Uterus (tissue), 2 donors: ENCODE data around the gene LGALS12.

Source experiments
- CTCF ChIP-seq, 4 experiments: fragments of 200-600 bp in 2 of 4; fragments of 450-650 bp in 2 of 4; sonication (generic) in 2 of 4; IDR thresholded peaks; one replicate each; pipeline ENCODE4 v1.5.1; 2016 to 2019; ENCODE audit warnings: antibody characterized with exemption in 4 of 4, mild to moderate bottlenecking in 2 of 4, moderate library complexity in 1 of 4
- POLR2A ChIP-seq, 2 donors: fragments of 450-650 bp; IDR thresholded peaks; one replicate each; pipeline ENCODE4 v1.6.1; 2016; ENCODE audit warnings: antibody characterized with exemption in 2 of 2, mild to moderate bottlenecking in 1 of 2, moderate library complexity in 1 of 2

DNA sequence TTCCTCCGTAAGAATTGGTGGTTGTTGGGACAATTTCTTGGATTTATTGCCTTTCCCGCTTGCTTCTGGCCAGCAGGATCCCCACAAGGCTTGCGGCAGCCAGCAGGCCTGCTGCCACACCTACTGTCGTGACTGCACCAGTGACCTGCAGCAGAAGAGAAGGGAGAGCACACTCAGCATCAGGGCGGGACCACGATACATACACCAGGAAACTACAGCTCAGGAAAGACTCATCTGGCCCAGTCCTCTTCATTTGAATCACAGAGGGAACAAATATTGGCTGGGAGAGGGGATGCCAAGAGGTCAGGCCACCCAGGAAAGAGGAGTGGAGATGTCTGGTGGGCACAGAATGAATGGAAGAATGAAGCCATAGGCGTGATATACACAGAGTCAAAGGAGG is 47.0 kb downstream of the LGALS12 start:
- no peak for TF ChIP-seq CTCF (IDR thresholded peaks at IDR 0.05)
- TF ChIP-seq POLR2A (IDR thresholded peaks at IDR 0.05), result no peak
